NT2/D1 (cell line): Measurements from ENCODE around the gene ZNF92.

Source experiments
- SUZ12 ChIP-seq: IDR thresholded peaks from 2 replicates; pipeline ENCODE4 v1.6.1; 2011; ENCODE audit not compliant: insufficient read length, insufficient read depth; ENCODE audit errors: extremely low read depth
- YY1 ChIP-seq: IDR thresholded peaks from 2 replicates; pipeline ENCODE4 v1.6.1; 2011; ENCODE audit not compliant: insufficient read length, insufficient read depth
- ZNF274 ChIP-seq: IDR thresholded peaks from 2 replicates; pipeline ENCODE4 v1.6.1; 2011; ENCODE audit warnings: mild to moderate bottlenecking, low read depth, low read length

DNA sequence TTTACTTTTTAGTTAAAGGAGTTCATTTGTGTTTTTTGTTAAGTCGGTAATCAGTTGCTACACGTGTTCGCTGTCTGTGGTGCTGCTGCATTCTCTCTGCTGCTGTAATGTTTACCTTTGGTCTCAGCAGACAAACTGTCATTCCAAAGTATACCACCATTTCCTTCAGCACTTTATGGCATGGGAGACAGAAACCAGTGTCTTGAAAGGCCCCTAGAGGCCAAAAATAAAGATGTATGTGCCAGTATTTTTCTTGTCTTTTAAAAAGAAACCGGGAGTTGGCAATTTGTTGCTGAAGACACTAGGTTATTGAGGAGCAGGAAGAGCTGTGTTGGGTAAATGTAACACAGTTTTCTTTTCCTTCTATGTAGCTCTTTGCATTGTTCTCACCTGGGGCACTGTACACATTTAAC, 24.1 kb downstream of the ZNF92 start:
- TF ChIP-seq YY1 = no peak
- TF ChIP-seq SUZ12 = no peak
- TF ChIP-seq ZNF274 = no peak
